ENCODE measurements around the gene TIMP3. TPM values are rescaled to one million over a fixed set of nuclear protein-coding genes. Genes with fewer than 3 reads are reported as not detected.

The TIMP3 gene
- total RNA-seq, 1 experiment from 2014 or later: 14.1 TPM

DNA sequence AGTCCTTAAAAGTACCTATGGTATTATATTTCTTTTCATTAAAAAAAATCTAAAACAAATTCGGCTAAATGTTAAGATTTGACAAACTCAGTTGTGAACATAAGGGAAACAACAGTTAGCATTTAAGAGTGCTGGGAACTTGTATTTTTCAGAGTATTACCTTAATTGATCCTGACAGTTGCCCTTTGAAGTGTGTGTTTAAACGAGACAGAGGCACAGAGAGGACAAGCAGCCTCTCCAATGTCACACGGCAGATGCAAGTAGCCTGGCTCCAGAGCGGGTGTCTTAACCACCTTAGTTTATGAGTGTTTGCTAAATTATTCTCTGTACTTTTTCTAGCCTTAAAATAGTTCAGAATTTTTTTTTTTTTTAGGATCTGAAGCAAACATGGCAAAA lies 80.9 kb downstream of the TIMP3 start:
- ChIA-PET CTCF (no interaction called here), POLR2A (ENCODE audit: low non-redundant PET) (no interaction called here)
- H3K27me3 ChIP-seq (replicated peaks; ENCODE audit: insufficient read depth, low read depth, low read length, poor library complexity): no peaks in the 10 kb centered on the region
- H3K4me1 ChIP-seq (ENCODE audit: insufficient read depth, low read length, poor library complexity, severe bottlenecking): peaks cover 15% of the 10 kb centered on the region
- intact Hi-C loops (cut with micrococcal nuclease; ENCODE audit: unreplicated experiment): no loop called here
- BruUV-seq (replicated peaks): no TSS peak
- DNase-seq (ENCODE audit: low spot score): no peak
- H3K9me3 ChIP-seq (ENCODE audit: low read depth, low read length, poor library complexity, severe bottlenecking): no peaks in the 10 kb centered on the region
- no peak overlapping the region for H3K27ac ChIP-seq (ENCODE audit: low read depth, low read length, poor library complexity, severe bottlenecking)
- H3K4me3 ChIP-seq (ENCODE audit: low read depth, low read length, poor library complexity, severe bottlenecking): no peak overlapping the region
- TF ChIP-seq EZH2 (IDR thresholded peaks at IDR 0.05; ENCODE audit: borderline replicate concordance, low read depth, low read length, poor library complexity, severe bottlenecking): no peak
- TF ChIP-seq, protein P1, sequence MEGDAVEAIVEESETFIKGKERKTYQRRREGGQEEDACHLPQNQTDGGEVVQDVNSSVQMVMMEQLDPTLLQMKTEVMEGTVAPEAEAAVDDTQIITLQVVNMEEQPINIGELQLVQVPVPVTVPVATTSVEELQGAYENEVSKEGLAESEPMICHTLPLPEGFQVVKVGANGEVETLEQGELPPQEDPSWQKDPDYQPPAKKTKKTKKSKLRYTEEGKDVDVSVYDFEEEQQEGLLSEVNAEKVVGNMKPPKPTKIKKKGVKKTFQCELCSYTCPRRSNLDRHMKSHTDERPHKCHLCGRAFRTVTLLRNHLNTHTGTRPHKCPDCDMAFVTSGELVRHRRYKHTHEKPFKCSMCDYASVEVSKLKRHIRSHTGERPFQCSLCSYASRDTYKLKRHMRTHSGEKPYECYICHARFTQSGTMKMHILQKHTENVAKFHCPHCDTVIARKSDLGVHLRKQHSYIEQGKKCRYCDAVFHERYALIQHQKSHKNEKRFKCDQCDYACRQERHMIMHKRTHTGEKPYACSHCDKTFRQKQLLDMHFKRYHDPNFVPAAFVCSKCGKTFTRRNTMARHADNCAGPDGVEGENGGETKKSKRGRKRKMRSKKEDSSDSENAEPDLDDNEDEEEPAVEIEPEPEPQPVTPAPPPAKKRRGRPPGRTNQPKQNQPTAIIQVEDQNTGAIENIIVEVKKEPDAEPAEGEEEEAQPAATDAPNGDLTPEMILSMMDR (conservative IDR thresholded peaks at IDR 0.05; ENCODE audit: low read depth, low read length): no peak
- H3K36me3 ChIP-seq (ENCODE audit: insufficient read depth, low read length, poor library complexity, severe bottlenecking): no peaks in the 10 kb centered on the region

- Histone ChIP-seq H3K27ac (ENCODE audit: low read depth, low read length, poor library complexity, severe bottlenecking) (no peak overlapping the region), H3K36me3 (ENCODE audit: insufficient read depth, low read length, poor library complexity, severe bottlenecking) (no peaks in the 10 kb centered on the region), H3K4me1 (ENCODE audit: insufficient read depth, low read length, poor library complexity, severe bottlenecking) (peaks cover 15% of the 10 kb centered on the region), H3K4me3 (ENCODE audit: low read depth, low read length, poor library complexity, severe bottlenecking) (no peak overlapping the region), H3K9me3 (ENCODE audit: low read depth, low read length, poor library complexity, severe bottlenecking) (no peaks in the 10 kb centered on the region), H3K27me3 (replicated peaks; ENCODE audit: insufficient read depth, low read depth, low read length, poor library complexity) (no peaks in the 10 kb centered on the region)
- no peak for TF ChIP-seq EZH2 (IDR thresholded peaks at IDR 0.05; ENCODE audit: borderline replicate concordance, low read depth, low read length, poor library complexity, severe bottlenecking)
- TF ChIP-seq, protein P1 (conservative IDR thresholded peaks at IDR 0.05; ENCODE audit: low read depth, low read length): no peak
- no TSS peak for BruUV-seq (replicated peaks)
- peak; percentile 48 for DNase-seq (ENCODE audit: low spot score)
- intact Hi-C loops (cut with micrococcal nuclease; ENCODE audit: unreplicated experiment): no loop called here
- ChIA-PET POLR2A (ENCODE audit: low non-redundant PET) (no interaction called here), CTCF (no interaction called here)
Observed at GRCh38 chr22:32882774-32883530, 81.4 kb downstream of the TIMP3 start.

- no peak for DNase-seq (ENCODE audit: low spot score)
- Histone ChIP-seq H3K9me3 (ENCODE audit: low read depth, low read length, poor library complexity, severe bottlenecking) (no peaks in the 10 kb centered on the region), H3K27ac (ENCODE audit: low read depth, low read length, poor library complexity, severe bottlenecking) (no peak overlapping the region), H3K27me3 (replicated peaks; ENCODE audit: insufficient read depth, low read depth, low read length, poor library complexity) (no peaks in the 10 kb centered on the region), H3K4me1 (ENCODE audit: insufficient read depth, low read length, poor library complexity, severe bottlenecking) (peaks cover 6% of the 10 kb centered on the region), H3K4me3 (ENCODE audit: low read depth, low read length, poor library complexity, severe bottlenecking) (no peak overlapping the region), H3K36me3 (ENCODE audit: insufficient read depth, low read length, poor library complexity, severe bottlenecking) (no peaks in the 10 kb centered on the region)
- ChIA-PET CTCF (no interaction called here), POLR2A (ENCODE audit: low non-redundant PET) (no interaction called here)
- intact Hi-C loops (cut with micrococcal nuclease; ENCODE audit: unreplicated experiment): no loop called here
- TF ChIP-seq, protein P1 (conservative IDR thresholded peaks at IDR 0.05; ENCODE audit: low read depth, low read length): no peak
- no peak for TF ChIP-seq EZH2 (IDR thresholded peaks at IDR 0.05; ENCODE audit: borderline replicate concordance, low read depth, low read length, poor library complexity, severe bottlenecking)
- BruUV-seq (replicated peaks): no TSS peak
Observed at GRCh38 chr22:32887324-32887980, 85.9 kb downstream of the TIMP3 start.

Data from A673 (cell line).